OCI-LY1 (cell line): ENCODE results near the gene LCN12.

ENCODE experiments used
- EZH2 ChIP-seq: fragments of 200-600 bp; sonication (generic), shearing (Covaris generic); IDR thresholded peaks from 2 replicates; pipeline ENCODE4 v1.8.0; 2017; ENCODE audit warnings: borderline replicate concordance, mixed run types, mild to moderate bottlenecking, antibody characterized with exemption, low read length, moderate library complexity, mixed read lengths
- TF ChIP-seq, protein P1 (sequence below): fragments of 200-600 bp; sonication (generic), shearing (Covaris generic); IDR thresholded peaks from 2 replicates; pipeline ENCODE4 v1.5.1; 2017; ENCODE audit warnings: mild to moderate bottlenecking, antibody characterized with exemption, low read length, moderate library complexity, mixed read lengths

DNA sequence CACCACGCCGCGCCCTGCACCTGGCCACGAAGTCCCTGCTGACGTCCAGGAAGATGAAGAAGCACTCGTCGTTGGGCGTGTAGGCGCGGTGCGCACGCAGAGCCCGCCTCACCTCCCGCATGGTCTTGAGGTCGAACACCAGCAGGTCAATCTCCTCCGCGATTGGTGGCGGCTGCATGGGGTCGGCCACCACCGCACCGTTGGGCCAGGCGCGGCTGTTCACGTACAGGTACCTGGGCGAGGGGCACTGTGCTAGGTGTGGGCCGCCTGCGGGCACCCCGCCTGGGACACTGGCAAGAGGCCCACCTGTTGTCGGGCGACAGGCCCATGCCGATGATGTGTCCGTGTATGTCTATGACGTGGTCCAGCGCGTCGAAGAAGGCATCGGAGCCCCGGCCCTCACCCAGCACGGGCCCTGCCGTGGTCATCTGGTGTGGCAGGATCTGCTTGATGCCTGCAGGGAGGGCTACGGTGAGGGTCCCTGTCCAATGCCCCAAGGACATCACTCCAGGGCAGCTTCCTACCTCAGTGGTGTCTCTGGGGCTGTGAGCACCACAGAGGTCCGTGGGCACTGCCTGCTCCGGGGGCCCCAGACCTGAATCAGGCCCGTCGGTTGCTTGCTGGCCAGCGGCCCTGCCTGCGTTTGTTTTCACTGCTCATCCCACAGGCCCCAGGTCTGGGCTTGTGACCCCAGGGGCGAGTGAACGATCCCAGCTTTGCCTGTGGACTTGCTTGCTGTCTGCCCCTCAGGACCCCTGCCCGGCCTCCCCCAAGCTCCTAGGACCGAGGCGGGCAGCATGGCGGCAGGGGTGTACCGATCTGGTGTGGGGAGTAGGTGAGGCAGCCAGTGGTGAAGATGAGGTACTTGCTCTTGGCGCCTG, 10.6 kb upstream of the LCN12 start:
- TF ChIP-seq, protein P1, sequence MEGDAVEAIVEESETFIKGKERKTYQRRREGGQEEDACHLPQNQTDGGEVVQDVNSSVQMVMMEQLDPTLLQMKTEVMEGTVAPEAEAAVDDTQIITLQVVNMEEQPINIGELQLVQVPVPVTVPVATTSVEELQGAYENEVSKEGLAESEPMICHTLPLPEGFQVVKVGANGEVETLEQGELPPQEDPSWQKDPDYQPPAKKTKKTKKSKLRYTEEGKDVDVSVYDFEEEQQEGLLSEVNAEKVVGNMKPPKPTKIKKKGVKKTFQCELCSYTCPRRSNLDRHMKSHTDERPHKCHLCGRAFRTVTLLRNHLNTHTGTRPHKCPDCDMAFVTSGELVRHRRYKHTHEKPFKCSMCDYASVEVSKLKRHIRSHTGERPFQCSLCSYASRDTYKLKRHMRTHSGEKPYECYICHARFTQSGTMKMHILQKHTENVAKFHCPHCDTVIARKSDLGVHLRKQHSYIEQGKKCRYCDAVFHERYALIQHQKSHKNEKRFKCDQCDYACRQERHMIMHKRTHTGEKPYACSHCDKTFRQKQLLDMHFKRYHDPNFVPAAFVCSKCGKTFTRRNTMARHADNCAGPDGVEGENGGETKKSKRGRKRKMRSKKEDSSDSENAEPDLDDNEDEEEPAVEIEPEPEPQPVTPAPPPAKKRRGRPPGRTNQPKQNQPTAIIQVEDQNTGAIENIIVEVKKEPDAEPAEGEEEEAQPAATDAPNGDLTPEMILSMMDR: no peak
- no peak for TF ChIP-seq EZH2
